Sigmoid colon (tissue), 7 donors: ENCODE measurements around the gene PRM1. TPM values are rescaled to one million over a fixed set of nuclear protein-coding genes. Genes with fewer than 3 reads are reported as not detected.

Experiments
- DNase-seq: peaks from one replicate; pipeline ENCODE4 v3.0.0-alpha.2; 2019
- H3K27ac ChIP-seq, 4 donors: fragments of 200-600 bp; sonication (generic); one replicate each; pipeline ENCODE4 v1.5.1; 2016 to 2019; ENCODE audit warnings: mild to moderate bottlenecking in 1 of 4
- H3K27me3 ChIP-seq, 3 donors: fragments of 200-600 bp; sonication (generic); one replicate each; pipeline ENCODE4 v1.5.1; 2019; ENCODE audit warnings: mild to moderate bottlenecking in 1 of 3
- H3K36me3 ChIP-seq, 4 donors: fragments of 200-600 bp; sonication (generic); one replicate each; pipeline ENCODE4 v1.5.1; 2016 to 2019
- H3K4me1 ChIP-seq, 4 donors: fragments of 200-600 bp; sonication (generic); one replicate each; pipeline ENCODE4 v1.5.1; 2017 to 2019
- H3K4me3 ChIP-seq, 4 donors: fragments of 200-600 bp; sonication (generic); one replicate each; pipeline ENCODE4 v1.5.1; 2017 to 2019; ENCODE audit warnings: mild to moderate bottlenecking in 2 of 4, moderate library complexity in 1 of 4
- H3K9me3 ChIP-seq, 4 donors: fragments of 200-600 bp in 3 of 4; sonication (generic) in 3 of 4; one replicate each; pipeline versions ENCODE4 v1.5.1 to v1.6.1; 2013 to 2019
- EP300 ChIP-seq, 4 donors: sonication (generic); formaldehyde crosslinking; IDR thresholded peaks; one replicate each; pipeline ENCODE4 v1.6.1; 2017; ENCODE audit warnings: antibody characterized with exemption in 4 of 4
- POLR2A ChIP-seq, 2 donors: fragments of 450-650 bp; IDR thresholded peaks; one replicate each; pipeline ENCODE4 v1.6.1; 2016; ENCODE audit warnings: antibody characterized with exemption in 2 of 2, mild to moderate bottlenecking in 2 of 2, moderate library complexity in 2 of 2
- POLR2AphosphoS5 ChIP-seq, 4 donors: sonication (generic); formaldehyde crosslinking; IDR thresholded peaks; one replicate each; pipeline ENCODE4 v1.6.1; 2017; ENCODE audit warnings: antibody characterized with exemption in 4 of 4
- WGBS, 2 donors: extraction: QIAGEN DNeasy Blood & Tissue Kit; methylation state at CpG; one replicate each; pipeline ENCODE4 v1.1.7; 2013; 5-methylcytosine and 5-hydroxymethylcytosine counted together
- intact Hi-C: fragments of 100-400 bp; cut with DNase I; formaldehyde crosslinking; loops from one replicate; pipeline ENCODE4 v1.15.1; 2023
- polyA plus RNA-seq, 3 donors: library from polyadenylated mRNA; stranded (reverse); fragments of 200-250 nt; gene quantifications; one replicate each; pipeline ENCODE4 v1.2.3, GENCODE V29; 2013
- total RNA-seq, 4 donors: library from RNA; depleted of rRNA; stranded (reverse); fragments of >200 nt; gene quantifications; one replicate each; pipeline ENCODE4 v1.1.0, GENCODE V29; 2016
- TF ChIP-seq, protein P1 (sequence below), 4 experiments: fragments of 450-650 bp in 3 of 4; fragments of 200-600 bp in 1 of 4; IDR thresholded peaks; one replicate each; pipeline ENCODE4 v1.5.1; 2016 to 2019; ENCODE audit warnings: antibody characterized with exemption in 4 of 4, mild to moderate bottlenecking in 3 of 4, moderate library complexity in 2 of 4
- donor health status: healthy with polysubstance abuse.
- donor health status: Bipolar disorder and iron deficiency.
- donor health status: healthy.

The PRM1 gene
- total and polyA plus RNA-seq, 7 donors, result not detected

- Histone ChIP-seq H3K9me3 (no peaks in the 10 kb centered on the region), H3K27me3 (no peaks in the 10 kb centered on the region), H3K27ac (no peak overlapping the region), H3K36me3 (no peaks in the 10 kb centered on the region), H3K4me3 (no peak overlapping the region), H3K4me1 (peaks cover 0 to 7% (median 0%) of the 10 kb centered on the region in 4 donors)
- WGBS, 2 donors, result 59 to 74% methylated on average over 3 of the region's 3 CpGs
- intact Hi-C loops, result no loop called here
- TF ChIP-seq POLR2A (IDR thresholded peaks at IDR 0.05) (no peak), EP300 (IDR thresholded peaks at IDR 0.05) (no peak), POLR2AphosphoS5 (IDR thresholded peaks at IDR 0.05) (no peak)
- TF ChIP-seq, protein P1, sequence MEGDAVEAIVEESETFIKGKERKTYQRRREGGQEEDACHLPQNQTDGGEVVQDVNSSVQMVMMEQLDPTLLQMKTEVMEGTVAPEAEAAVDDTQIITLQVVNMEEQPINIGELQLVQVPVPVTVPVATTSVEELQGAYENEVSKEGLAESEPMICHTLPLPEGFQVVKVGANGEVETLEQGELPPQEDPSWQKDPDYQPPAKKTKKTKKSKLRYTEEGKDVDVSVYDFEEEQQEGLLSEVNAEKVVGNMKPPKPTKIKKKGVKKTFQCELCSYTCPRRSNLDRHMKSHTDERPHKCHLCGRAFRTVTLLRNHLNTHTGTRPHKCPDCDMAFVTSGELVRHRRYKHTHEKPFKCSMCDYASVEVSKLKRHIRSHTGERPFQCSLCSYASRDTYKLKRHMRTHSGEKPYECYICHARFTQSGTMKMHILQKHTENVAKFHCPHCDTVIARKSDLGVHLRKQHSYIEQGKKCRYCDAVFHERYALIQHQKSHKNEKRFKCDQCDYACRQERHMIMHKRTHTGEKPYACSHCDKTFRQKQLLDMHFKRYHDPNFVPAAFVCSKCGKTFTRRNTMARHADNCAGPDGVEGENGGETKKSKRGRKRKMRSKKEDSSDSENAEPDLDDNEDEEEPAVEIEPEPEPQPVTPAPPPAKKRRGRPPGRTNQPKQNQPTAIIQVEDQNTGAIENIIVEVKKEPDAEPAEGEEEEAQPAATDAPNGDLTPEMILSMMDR (IDR thresholded peaks at IDR 0.05), result no peak
- no peak for DNase-seq
Measured at GRCh38 chr16:11273721-11274324, 7.3 kb downstream of the PRM1 start.

- no peak within 1 kb of the TSS for H3K27ac ChIP-seq
- TF ChIP-seq, protein P1 (IDR thresholded peaks at IDR 0.05), result no peak
- no peak for TF ChIP-seq POLR2A (IDR thresholded peaks at IDR 0.05)
- no peak for TF ChIP-seq EP300 (IDR thresholded peaks at IDR 0.05)
- TF ChIP-seq POLR2AphosphoS5 (IDR thresholded peaks at IDR 0.05), result no peak
- no peaks in the 10 kb centered on the region for H3K27me3 ChIP-seq
- H3K9me3 ChIP-seq, result no peaks in the 10 kb centered on the region
- intact Hi-C loops, result no loop called here
- H3K4me1 ChIP-seq, result peaks cover 0 to 7% (median 0%) of the 10 kb centered on the region in 4 donors
- DNase-seq, result no peak
- 88 to 89% methylated on average over 30 of the region's 30 CpGs for WGBS, 2 donors
- no peaks in the 10 kb centered on the region for H3K36me3 ChIP-seq
- H3K4me3 ChIP-seq, result no peak within 1 kb of the TSS
Measured at GRCh38 chr16:11272921-11273720, 8.0 kb downstream of the PRM1 start, which contains the start of gene PRM3. TSS of gene PRM3 (minus strand) at chr16:11273629. CDS start at chr16:11273595, 34 bp downstream.

DNA sequence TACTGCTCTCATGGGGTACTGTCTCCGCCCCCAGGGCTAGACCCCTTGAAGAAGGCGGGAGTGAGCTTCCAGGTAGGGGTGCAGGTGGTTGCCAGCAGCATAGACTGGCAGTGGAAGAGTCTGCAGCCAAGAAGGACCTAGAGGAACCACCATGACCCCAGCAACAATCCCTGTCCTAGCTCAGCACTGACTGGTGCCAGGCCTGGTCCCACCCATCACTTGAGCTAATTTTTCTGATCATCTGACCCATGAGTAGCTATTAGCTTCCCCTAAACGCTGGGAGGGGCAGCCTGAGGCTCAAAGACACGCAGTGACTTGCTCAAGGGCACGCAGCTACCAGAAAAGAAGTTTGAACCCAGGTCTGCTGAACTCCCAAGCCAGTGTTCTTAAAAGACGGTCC is 8.6 kb downstream of the PRM1 start:
- H3K27ac ChIP-seq, result no peak overlapping the region
- H3K4me3 ChIP-seq, result no peak overlapping the region
- H3K9me3 ChIP-seq, result no peaks in the 10 kb centered on the region
- H3K36me3 ChIP-seq, result no peaks in the 10 kb centered on the region
- WGBS, 2 donors, result 88 to 89% methylated on average over 6 of the region's 6 CpGs
- H3K27me3 ChIP-seq, result no peaks in the 10 kb centered on the region
- H3K4me1 ChIP-seq, result peaks cover 0 to 7% (median 0%) of the 10 kb centered on the region in 4 donors
- no peak for DNase-seq
- TF ChIP-seq POLR2A (IDR thresholded peaks at IDR 0.05), result no peak
- no peak for TF ChIP-seq EP300 (IDR thresholded peaks at IDR 0.05)
- TF ChIP-seq POLR2AphosphoS5 (IDR thresholded peaks at IDR 0.05), result no peak
- intact Hi-C loops, result no loop called here

- no peak for DNase-seq
- Histone ChIP-seq H3K9me3 (no peaks in the 10 kb centered on the region), H3K4me3 (no peak overlapping the region), H3K27ac (no peak overlapping the region), H3K27me3 (no peaks in the 10 kb centered on the region), H3K36me3 (no peaks in the 10 kb centered on the region), H3K4me1 (peaks cover 0 to 7% (median 0%) of the 10 kb centered on the region in 4 donors)
- intact Hi-C loops, result no loop called here
- TF ChIP-seq, protein P1 (IDR thresholded peaks at IDR 0.05), result no peak
- no peak for TF ChIP-seq POLR2A (IDR thresholded peaks at IDR 0.05)
- TF ChIP-seq EP300 (IDR thresholded peaks at IDR 0.05), result no peak
- no peak for TF ChIP-seq POLR2AphosphoS5 (IDR thresholded peaks at IDR 0.05)
- WGBS, 2 donors, result 96 to 97% methylated on average over 10 of the region's 10 CpGs
Measured at GRCh38 chr16:11271610-11272009, 9.5 kb downstream of the PRM1 start.

DNA sequence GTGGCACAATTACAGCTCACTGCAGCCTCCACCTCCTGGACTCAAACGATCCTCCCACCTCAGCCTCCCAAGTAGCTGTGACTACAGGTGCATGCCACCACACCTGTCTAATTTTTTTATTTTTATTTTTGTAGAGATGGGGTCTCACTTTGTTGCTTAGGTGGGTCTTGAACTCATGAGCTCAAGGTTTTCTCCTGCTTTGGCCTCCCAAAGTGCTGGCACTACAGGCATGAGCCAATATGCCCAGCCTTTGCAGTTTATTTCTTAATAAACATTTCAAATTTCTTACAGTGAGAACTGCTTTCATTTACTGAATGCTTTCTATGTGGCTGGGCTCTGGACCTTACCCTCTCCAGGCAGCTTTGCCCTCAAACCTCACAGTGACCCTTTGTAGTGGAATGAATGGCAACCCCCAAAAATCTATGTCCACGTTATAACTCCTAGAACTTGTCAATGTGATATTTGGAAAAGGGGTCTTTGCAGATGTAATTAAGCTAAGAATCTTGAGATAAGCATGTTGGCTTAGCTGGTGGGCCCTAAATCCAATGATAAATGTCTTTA is 10.4 kb downstream of the PRM1 start:
- Histone ChIP-seq H3K4me3 (no peak overlapping the region), H3K4me1 (peaks cover 0 to 7% (median 0%) of the 10 kb centered on the region in 4 donors), H3K36me3 (no peaks in the 10 kb centered on the region), H3K27me3 (no peaks in the 10 kb centered on the region), H3K9me3 (no peaks in the 10 kb centered on the region), H3K27ac (no peak overlapping the region)
- intact Hi-C loops, result no loop called here
- TF ChIP-seq POLR2AphosphoS5 (IDR thresholded peaks at IDR 0.05) (no peak), EP300 (IDR thresholded peaks at IDR 0.05) (no peak), POLR2A (IDR thresholded peaks at IDR 0.05) (no peak)
- TF ChIP-seq, protein P1 (IDR thresholded peaks at IDR 0.05), result no peak
- 89 to 95% methylated on average over 2 of the region's 2 CpGs for WGBS, 2 donors
- DNase-seq, result no peak
